Neuronal stem cell (in vitro differentiated cells): ENCODE measurements around the gene PPP1CA.

Experiments used
- DNase-seq: peaks from one replicate; pipeline ENCODE4 v3.0.0-alpha.2; 2013; ENCODE audit warnings: low spot score
- H2AFZ ChIP-seq: one replicate; pipeline ENCODE4 v1.6.1; 2013; ENCODE audit warnings: mild to moderate bottlenecking, low read length, inconsistent platforms
- H2AK5ac ChIP-seq: 2 replicates; pipeline ENCODE4 v1.6.1; 2013; ENCODE audit warnings: low read depth, mild to moderate bottlenecking, inconsistent platforms, low read length, moderate library complexity, mixed read lengths
- H2BK120ac ChIP-seq: 2 replicates; pipeline ENCODE4 v1.6.1; 2013; ENCODE audit warnings: low read depth, mild to moderate bottlenecking, inconsistent platforms, low read length, moderate library complexity, mixed read lengths
- H2BK12ac ChIP-seq: one replicate; pipeline ENCODE4 v1.6.1; 2013; ENCODE audit warnings: low read length, inconsistent platforms
- H2BK15ac ChIP-seq: 2 replicates; pipeline ENCODE4 v1.6.1; 2013; ENCODE audit warnings: mild to moderate bottlenecking, low read length, inconsistent platforms, mixed read lengths
- H2BK5ac ChIP-seq: one replicate; pipeline ENCODE4 v1.6.1; 2013; ENCODE audit warnings: inconsistent platforms, mild to moderate bottlenecking, low read length, moderate library complexity
- H3K14ac ChIP-seq: one replicate; pipeline ENCODE4 v1.6.1; 2013; ENCODE audit warnings: low read length, inconsistent platforms
- H3K18ac ChIP-seq: 2 replicates; pipeline ENCODE4 v1.6.1; 2013; ENCODE audit warnings: low read length, inconsistent platforms
- H3K23ac ChIP-seq: 2 replicates; pipeline ENCODE4 v1.6.1; 2013; ENCODE audit warnings: low read depth, mild to moderate bottlenecking, mixed read lengths, low read length, inconsistent platforms; ENCODE audit not compliant: poor library complexity
- H3K27ac ChIP-seq: replicated peaks from 3 replicates; pipeline ENCODE4 v1.5.1; 2013; ENCODE audit warnings: low read length, inconsistent platforms
- H3K27me3 ChIP-seq, 3 experiments: 2 replicates each; pipeline ENCODE4 v1.6.1; 2013; ENCODE audit warnings: low read length in 3 of 3, mild to moderate bottlenecking in 2 of 3, inconsistent platforms in 1 of 3, low read depth in 1 of 3, mixed read lengths in 1 of 3, moderate library complexity in 1 of 3; ENCODE audit not compliant: control insufficient read depth in 3 of 3, insufficient read depth in 3 of 3
- H3K36me3 ChIP-seq, 2 donors: replicated peaks in 1 of 2; 2 replicates each; pipeline ENCODE4 v1.6.1; 2013; ENCODE audit warnings: low read length in 2 of 2; ENCODE audit not compliant: control insufficient read depth in 2 of 2, insufficient read depth in 2 of 2
- H3K4ac ChIP-seq: 2 replicates; pipeline ENCODE4 v1.6.1; 2013; ENCODE audit warnings: inconsistent platforms, mild to moderate bottlenecking, low read length, moderate library complexity
- H3K4me1 ChIP-seq, 2 donors: 1 replicate in 1 of 2; 2 replicates in 1 of 2; pipeline ENCODE4 v1.6.1; 2013; ENCODE audit warnings: low read length in 2 of 2, low read depth in 1 of 2; ENCODE audit not compliant: control insufficient read depth in 2 of 2, insufficient read depth in 1 of 2
- H3K4me2 ChIP-seq: one replicate; pipeline ENCODE4 v1.6.1; 2013; ENCODE audit warnings: mild to moderate bottlenecking, low read length, inconsistent platforms; ENCODE audit not compliant: insufficient read depth, poor library complexity, severe bottlenecking
- H3K4me3 ChIP-seq, 2 donors: 2 replicates each; pipeline ENCODE4 v1.5.1; 2013; ENCODE audit warnings: low read length in 2 of 2, mild to moderate bottlenecking in 2 of 2, inconsistent platforms in 1 of 2, moderate library complexity in 1 of 2
- H3K79me1 ChIP-seq: one replicate; pipeline ENCODE4 v1.6.1; 2013; ENCODE audit warnings: low read depth, mild to moderate bottlenecking, inconsistent platforms, low read length, moderate library complexity
- H3K9ac ChIP-seq: one replicate; pipeline ENCODE4 v1.6.1; 2013; ENCODE audit warnings: mild to moderate bottlenecking, low read depth, low read length, inconsistent platforms; ENCODE audit not compliant: poor library complexity
- H3K9me3 ChIP-seq, 2 donors: replicated peaks in 1 of 2; 2 replicates each; pipeline versions ENCODE3 to v1.6.1; 2013; ENCODE audit warnings: low read length in 2 of 2, mild to moderate bottlenecking in 2 of 2, inconsistent platforms in 1 of 2, low read depth in 1 of 2, mixed read lengths in 1 of 2, moderate library complexity in 1 of 2; ENCODE audit not compliant: control insufficient read depth in 2 of 2, insufficient read depth in 1 of 2
- H4K8ac ChIP-seq: one replicate; pipeline ENCODE4 v1.6.1; 2013; ENCODE audit warnings: low read depth, mild to moderate bottlenecking, inconsistent platforms, low read length, moderate library complexity
- H4K91ac ChIP-seq: one replicate; pipeline ENCODE4 v1.6.1; 2013; ENCODE audit warnings: low read length, low read depth, mild to moderate bottlenecking, inconsistent platforms; ENCODE audit not compliant: poor library complexity
- WGBS, 2 donors: extraction: QIAGEN DNeasy Blood & Tissue Kit; methylation state at CpG; one replicate each; pipeline ENCODE4 v1.1.7; 2013; ENCODE audit warnings: missing lambda C conversion rate in 2 of 2, mixed read lengths in 1 of 2; ENCODE audit not compliant: insufficient read length in 2 of 2, insufficient replicate concordance in 1 of 2; ENCODE audit errors: extremely low coverage in 2 of 2; 5-methylcytosine and 5-hydroxymethylcytosine counted together

The PPP1CA gene

GRCh38 chr11:67389477-67389876 is 12.2 kb downstream of the PPP1CA start:
- H3K4me2 ChIP-seq: no peak overlapping the region
- no peak overlapping the region for H2BK5ac ChIP-seq
- no peak overlapping the region for H3K9ac ChIP-seq

DNA sequence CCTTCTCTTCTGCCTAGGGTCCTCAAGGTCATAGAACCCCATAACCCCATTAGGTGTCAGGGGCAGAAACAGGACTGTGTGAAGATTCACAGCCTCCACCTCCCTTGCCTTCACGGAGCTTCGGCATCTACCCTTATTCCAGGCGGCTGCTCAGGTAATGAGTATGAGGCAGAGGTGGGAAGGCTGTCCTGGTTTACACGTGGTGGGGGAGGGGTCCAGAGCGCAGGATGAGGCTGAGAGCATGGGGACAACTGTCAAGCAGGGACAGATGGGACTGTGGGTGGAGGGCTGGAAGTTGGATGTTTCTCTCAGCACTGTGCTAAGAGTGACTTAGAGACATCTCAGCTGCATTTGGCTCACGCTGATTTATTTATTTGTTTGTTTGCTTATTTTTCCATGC is 14.1 kb downstream of the PPP1CA start:
- no peak overlapping the region for H2BK15ac ChIP-seq
- WGBS, 2 donors: no CpG with 5 or more reads among the region's 6 CpGs
- H3K27ac ChIP-seq: no peak overlapping the region

More at GRCh38 chr11:67389477-67389876, 12.2 kb downstream of the PPP1CA start:
- H3K4me3 ChIP-seq: no peak overlapping the region
- H3K23ac ChIP-seq: no peak overlapping the region
- H3K9me3 ChIP-seq: no peaks in the 10 kb centered on the region
- no peak overlapping the region for H2BK120ac ChIP-seq
- DNase-seq: no peak
- peaks cover 5 to 6% of the 10 kb centered on the region in 2 donors for H3K4me1 ChIP-seq
- H3K27ac ChIP-seq: no peak overlapping the region
- peaks cover 8% of the 10 kb centered on the region for H3K79me1 ChIP-seq
- no peak overlapping the region for H2BK15ac ChIP-seq
- H3K4ac ChIP-seq: no peak overlapping the region
- no peak overlapping the region for H2AFZ ChIP-seq
- H2AK5ac ChIP-seq: no peak overlapping the region
- H3K14ac ChIP-seq: no peak overlapping the region
- H4K8ac ChIP-seq: no peak overlapping the region
- no CpG with 5 or more reads among the region's 6 CpGs for WGBS, 2 donors
- no peak overlapping the region for H4K91ac ChIP-seq
- no peak overlapping the region for H3K18ac ChIP-seq
- H2BK12ac ChIP-seq: no peak overlapping the region
- H3K27me3 ChIP-seq: no peaks in the 10 kb centered on the region
- peaks cover 6 to 13% of the 10 kb centered on the region in 2 donors for H3K36me3 ChIP-seq

DNA sequence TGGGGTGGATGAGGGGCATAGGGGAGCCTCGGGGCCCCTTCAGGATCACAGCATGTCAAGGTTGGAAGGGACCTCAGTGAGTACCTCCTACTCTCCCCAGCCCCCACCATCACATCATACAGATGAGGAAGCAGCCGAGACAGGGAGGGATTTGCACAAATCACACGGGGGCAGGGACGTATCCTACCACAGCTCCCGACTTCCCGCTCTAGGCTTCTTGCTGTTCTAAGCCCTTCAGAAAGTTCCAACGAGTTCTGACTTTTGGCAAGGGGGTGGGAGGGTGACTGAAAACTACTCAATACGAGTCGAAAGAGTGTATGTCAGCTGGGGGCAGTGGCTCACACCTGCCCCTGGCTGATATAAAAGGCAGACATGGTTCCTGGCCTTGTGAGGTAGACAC is 14.6 kb downstream of the PPP1CA start:
- Histone ChIP-seq H3K4ac (no peak overlapping the region), H3K18ac (no peak overlapping the region), H2BK5ac (no peak overlapping the region), H2BK120ac (no peak overlapping the region), H2BK15ac (no peak overlapping the region), H2AFZ (no peak overlapping the region), H3K23ac (peak overlapping the region; percentile 17), H3K36me3 (no peaks in the 10 kb centered on the region), H3K4me1 (no peaks in the 10 kb centered on the region), H2BK12ac (no peak overlapping the region), H3K79me1 (peaks cover 2% of the 10 kb centered on the region), H3K27ac (no peak overlapping the region), H2AK5ac (no peak overlapping the region), H3K9ac (no peak overlapping the region), H3K14ac (no peak overlapping the region), H3K4me3 (no peak overlapping the region), H3K27me3 (no peaks in the 10 kb centered on the region), H3K9me3 (no peaks in the 10 kb centered on the region), H4K8ac (no peak overlapping the region), H3K4me2 (no peak overlapping the region), H4K91ac (no peak overlapping the region)
- WGBS, 2 donors: no CpG with 5 or more reads among the region's 9 CpGs
- no peak for DNase-seq

More for the DNA sequence above, 14.1 kb downstream of the PPP1CA start:
- Histone ChIP-seq H3K23ac (no peak overlapping the region), H3K9me3 (no peaks in the 10 kb centered on the region), H3K18ac (no peak overlapping the region), H2BK5ac (no peak overlapping the region), H3K14ac (no peak overlapping the region), H3K4me1 (peaks cover 2 to 3% of the 10 kb centered on the region in 2 donors), H2BK12ac (no peak overlapping the region), H3K36me3 (no peaks in the 10 kb centered on the region), H2AK5ac (no peak overlapping the region), H3K4me3 (no peak overlapping the region), H4K8ac (no peak overlapping the region), H3K79me1 (peaks cover 5% of the 10 kb centered on the region), H3K27me3 (no peaks in the 10 kb centered on the region), H3K9ac (peak overlapping the region; percentile 56), H3K4me2 (no peak overlapping the region), H4K91ac (no peak overlapping the region), H3K4ac (no peak overlapping the region), H2BK120ac (no peak overlapping the region), H2AFZ (no peak overlapping the region)
- DNase-seq: no peak

GRCh38 chr11:67384851-67385366 is 16.7 kb downstream of the PPP1CA start:
- Histone ChIP-seq H4K8ac (no peak overlapping the region), H2BK120ac (no peak overlapping the region)
- WGBS, 2 donors: no CpG with 5 or more reads among the region's 3 CpGs

More at GRCh38 chr11:67384851-67385366, 16.7 kb downstream of the PPP1CA start:
- no peak overlapping the region for H2BK15ac ChIP-seq
- no peak overlapping the region for H2BK12ac ChIP-seq
- H3K9ac ChIP-seq: no peak overlapping the region
- no peak overlapping the region for H2BK5ac ChIP-seq
- H3K14ac ChIP-seq: no peak overlapping the region
- no peaks in the 10 kb centered on the region for H3K9me3 ChIP-seq
- no peaks in the 10 kb centered on the region for H3K79me1 ChIP-seq
- no peaks in the 10 kb centered on the region for H3K27me3 ChIP-seq
- no peak overlapping the region for H3K23ac ChIP-seq
- no peak for DNase-seq
- H2AK5ac ChIP-seq: no peak overlapping the region
- H3K4me1 ChIP-seq: no peaks in the 10 kb centered on the region
- H3K4ac ChIP-seq: no peak overlapping the region
- H3K4me2 ChIP-seq: no peak overlapping the region
- H4K91ac ChIP-seq: no peak overlapping the region
- no peak overlapping the region for H3K4me3 ChIP-seq
- H3K36me3 ChIP-seq: no peaks in the 10 kb centered on the region
- no peak overlapping the region for H2AFZ ChIP-seq
- no peak overlapping the region for H3K27ac ChIP-seq
- H3K18ac ChIP-seq: no peak overlapping the region
